Measurements from ENCODE around the gene TANK.
"Not testable (repeated sequence)": the region's sequence is repeated elsewhere in the genome, so short reads cannot be mapped to it uniquely, and the experiment has no call there.

The TANK gene

DNA sequence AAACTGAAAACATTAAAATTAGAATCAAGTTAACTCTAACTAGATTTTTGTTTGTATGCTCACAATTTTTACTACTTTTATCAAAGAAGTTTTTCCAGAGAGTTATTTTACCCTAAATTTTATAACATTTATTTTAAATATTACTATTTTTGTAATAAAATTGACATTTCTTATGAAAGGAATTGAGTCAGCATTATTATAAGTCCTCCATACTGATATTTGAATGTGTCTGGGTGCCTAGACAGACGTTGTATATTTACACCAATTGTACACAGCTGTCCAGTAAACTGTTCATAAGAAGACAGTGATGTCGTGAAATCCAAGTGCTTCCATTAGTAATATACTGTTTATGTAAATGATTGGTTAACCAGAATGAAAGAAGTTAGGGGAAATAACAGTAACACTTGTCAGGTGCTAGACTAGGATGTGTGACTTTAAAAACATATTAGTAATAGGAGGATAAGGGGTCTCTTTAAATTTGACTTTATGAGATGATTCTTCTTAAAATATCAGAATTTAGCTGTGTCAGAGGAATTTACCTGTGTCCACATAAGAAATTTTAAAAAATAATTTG, 73.7 kb downstream of the TANK start:
- no peak for DNase-seq

GRCh38 chr2:161234627-161235026, 74.4 kb downstream of the TANK start:
- no peak for DNase-seq

DNA sequence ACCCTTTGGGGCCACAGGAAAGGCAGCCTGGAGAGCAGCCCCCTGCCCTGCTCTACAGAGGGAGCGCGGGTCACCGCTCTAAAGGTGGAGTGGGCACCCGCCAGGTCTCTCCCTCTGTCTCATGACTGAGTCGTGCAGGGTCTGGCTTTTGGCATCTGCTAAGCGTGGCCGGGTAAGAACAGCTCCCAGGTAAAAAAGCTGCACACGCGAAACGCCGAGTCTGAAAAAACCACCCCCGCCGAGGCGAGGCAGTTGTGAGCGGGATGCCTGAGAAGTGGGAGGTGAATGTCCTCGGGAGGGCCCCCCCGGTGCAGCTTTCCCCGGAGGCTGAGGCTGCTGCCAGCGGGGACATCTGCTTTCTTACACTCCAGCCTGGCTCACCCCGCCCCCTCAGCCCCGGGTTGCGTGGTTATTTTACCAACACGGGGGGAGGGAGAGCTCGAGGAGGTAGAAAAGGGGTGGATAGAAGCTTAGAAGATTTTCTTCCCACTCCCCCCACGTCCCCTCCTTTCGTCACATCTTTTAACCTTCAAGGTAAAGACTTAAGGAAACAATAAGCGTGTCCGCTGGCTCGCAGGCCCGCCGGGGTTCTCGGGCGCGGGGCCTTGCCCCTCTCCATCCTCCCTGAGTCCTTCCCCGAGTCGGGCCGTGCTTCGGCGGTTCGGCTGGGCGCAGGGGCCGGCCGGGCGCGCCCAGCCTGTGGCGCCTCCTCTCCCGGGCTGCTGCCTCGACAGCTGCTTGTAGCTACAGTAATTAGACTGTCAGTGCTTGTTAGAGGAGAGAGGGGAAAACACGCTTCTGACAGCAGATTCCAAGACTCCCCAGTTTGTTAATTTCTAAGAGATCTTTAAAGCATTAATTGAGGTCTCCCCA, 77.4 kb downstream of the TANK start:
- DNase-seq = peak; percentile 25

DNA sequence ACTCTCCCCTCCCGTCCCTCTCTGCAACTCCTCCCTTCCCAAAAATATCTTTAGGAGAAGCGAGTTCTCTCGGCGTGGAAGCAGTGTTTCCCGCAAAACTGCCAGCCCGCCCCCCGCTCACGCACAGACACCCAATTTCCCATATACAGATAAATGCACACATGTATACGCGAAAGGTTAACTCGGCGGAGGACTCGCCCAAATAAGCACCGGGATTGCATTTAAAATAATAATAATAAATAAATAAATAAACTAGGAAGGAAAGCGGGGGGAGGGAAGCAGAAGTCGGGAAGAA, 78.0 kb downstream of the TANK start:
- DNase-seq = no peak

DNA sequence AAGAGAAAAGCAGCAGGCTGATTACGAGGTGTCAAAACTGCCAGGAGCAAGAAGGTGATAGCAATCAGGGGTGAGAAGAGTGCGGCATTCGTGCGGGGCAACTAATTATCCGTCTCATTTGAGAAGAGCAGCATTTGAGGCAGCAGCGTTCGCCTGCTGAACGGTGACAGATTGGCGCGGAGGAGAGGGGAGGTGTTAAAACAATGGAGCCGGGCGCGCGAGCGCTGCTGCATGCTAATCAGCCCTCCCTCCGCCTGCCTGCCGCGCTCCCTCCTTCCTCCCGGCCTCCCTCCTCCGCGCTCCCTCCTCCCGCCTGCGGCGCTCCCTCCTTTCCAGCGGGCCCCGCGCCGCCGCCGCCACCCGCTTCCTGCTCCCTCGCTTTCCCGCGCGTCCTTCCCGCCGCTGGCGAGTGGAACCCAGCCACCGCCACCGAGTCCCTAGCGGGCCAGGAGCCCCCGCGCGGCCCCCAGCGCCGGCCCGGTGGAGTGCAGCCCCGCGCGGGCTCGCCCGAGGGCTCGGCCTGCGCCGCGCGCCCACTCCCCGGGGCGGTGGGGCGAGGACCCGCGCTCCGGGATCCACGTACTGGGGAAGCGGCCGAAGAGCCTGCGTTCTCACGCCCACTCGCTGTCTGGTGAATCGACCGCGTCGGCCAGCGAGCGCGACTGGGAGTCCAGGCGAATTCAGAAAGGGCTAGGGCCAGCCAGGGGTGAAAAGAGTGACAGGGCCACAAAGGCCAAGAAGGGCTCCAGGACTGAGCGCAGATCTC, 78.5 kb downstream of the TANK start:
- peak; percentile 18 for DNase-seq

DNA sequence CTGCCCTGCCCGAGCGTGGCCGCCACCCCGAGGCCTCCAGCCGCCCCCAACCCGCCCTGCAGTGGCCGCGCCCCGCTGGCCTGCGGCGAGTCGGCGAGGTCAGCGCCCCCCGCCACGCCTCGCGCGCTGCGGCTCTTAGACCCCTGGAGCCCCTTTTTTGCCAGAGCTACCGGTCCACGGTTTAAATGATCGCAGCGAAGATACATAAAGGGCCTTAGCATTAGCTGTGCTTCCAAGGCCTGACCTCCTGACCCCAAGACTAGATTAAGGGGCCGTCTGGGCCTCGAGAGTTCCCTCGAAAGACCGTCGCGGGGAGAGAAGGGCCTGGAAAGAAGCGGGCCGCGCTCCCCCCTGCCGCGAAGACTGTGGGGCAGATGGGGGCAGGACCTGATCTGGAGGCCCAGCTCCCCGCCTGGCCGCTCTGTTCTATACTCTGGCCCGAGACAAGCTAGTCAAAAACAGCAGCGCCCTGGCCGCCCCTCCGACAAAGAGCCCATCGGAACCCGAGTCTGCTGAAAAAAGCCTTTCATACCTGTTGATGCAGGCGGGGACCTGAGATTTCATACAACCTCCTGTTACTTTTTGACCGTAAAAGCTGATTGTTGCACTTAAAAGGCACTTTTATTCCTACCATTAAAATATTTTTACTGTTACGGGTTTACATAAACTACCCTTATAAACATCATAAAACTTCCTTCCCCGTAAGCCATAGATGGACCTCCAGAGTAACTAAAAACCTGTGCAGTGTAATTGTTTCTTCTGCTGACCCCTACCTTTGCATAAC, 79.3 kb downstream of the TANK start:
- no peak for DNase-seq

GRCh38 chr2:161241894-161242293, 81.7 kb downstream of the TANK start:
- DNase-seq = no peak

DNA sequence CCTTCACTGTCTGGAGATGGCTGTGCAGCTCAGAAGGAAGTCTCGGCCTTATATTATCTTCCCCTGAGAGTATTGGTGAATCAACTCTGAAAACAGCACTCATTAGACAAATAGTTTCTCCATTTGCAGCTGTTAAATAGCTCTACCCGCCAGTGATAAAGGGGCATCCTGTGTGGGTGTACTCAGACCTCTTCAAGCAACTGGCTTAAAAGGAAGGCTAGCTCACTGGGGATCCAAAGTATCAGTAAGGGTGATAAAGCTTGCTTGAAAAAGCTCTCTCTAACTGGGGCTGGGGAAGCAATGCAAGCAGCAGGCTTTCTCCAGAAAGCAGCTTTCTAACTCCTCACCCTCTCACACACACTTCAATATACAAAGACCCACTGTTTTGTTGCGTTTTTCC, 83.1 kb downstream of the TANK start:
- DNase-seq = no peak

DNA sequence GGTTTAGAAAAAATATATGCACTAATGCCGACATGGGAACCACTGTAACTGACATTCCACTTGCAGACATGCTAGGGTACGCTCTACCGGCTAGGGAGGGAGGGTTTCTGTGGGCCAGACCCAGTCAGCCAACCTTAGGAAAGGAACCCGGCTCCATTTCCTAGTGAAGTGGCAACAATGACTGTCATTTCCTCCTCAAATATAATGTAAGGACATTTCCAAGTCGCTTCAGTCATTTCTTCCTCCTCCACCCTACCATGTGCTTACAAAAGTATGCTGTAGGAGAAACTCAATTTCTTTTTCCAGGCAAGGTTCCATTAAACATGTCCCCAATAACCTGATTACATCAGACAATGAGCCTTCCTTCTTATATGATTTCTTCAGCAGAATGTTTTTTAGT, 83.7 kb downstream of the TANK start:
- DNase-seq = no peak

GRCh38 chr2:161244387-161245260, 84.4 kb downstream of the TANK start:
- not testable (repeated sequence) for DNase-seq

DNA sequence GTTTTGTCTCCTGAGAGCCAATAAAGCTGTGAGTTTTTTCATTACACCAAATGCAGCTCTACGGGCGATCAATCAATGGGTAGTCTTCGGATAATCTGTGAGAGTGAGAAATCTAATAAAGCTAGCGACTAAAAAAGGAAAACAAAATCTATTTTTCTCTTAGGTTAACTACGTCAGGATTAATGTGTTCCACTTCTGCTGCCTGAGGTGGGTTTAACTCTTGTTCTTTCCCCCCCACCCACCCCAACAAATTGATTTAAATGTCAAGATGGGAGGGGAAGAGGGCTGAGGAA, 85.0 kb downstream of the TANK start:
- no peak for DNase-seq

- no peak for DNase-seq
These were observed 85.4 kb downstream of the TANK start for GRCh38 chr2:161245671-161246070.

GRCh38 chr2:161246281-161246680, 86.1 kb downstream of the TANK start:
- DNase-seq = no peak

DNA sequence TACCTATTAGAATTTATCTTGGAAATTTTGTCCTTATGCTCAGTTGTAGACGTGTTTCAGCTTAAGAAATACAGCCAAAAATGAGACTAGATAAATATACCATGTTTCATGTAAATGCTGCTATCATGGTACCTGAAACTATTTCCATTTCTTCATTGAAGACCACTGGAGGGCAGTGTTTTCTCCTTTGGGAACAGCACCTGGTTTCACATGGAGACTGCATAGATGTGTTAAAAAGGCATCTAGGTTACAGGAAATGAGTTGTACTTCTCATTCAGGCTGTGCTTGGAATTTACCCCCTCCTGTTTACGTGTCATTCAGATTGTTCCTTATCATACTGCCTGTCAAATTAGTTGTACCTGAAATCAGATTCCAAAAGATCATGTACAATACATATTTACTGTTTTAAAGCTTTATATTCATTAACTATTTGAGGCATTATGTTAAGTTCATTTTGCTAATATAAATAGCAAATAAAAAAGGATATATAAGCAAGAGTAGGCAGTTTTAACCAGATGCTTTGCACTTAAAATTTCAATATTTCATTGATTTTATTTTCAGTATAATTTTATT, 90.7 kb downstream of the TANK start:
- DNase-seq = peak; percentile 23

DNA sequence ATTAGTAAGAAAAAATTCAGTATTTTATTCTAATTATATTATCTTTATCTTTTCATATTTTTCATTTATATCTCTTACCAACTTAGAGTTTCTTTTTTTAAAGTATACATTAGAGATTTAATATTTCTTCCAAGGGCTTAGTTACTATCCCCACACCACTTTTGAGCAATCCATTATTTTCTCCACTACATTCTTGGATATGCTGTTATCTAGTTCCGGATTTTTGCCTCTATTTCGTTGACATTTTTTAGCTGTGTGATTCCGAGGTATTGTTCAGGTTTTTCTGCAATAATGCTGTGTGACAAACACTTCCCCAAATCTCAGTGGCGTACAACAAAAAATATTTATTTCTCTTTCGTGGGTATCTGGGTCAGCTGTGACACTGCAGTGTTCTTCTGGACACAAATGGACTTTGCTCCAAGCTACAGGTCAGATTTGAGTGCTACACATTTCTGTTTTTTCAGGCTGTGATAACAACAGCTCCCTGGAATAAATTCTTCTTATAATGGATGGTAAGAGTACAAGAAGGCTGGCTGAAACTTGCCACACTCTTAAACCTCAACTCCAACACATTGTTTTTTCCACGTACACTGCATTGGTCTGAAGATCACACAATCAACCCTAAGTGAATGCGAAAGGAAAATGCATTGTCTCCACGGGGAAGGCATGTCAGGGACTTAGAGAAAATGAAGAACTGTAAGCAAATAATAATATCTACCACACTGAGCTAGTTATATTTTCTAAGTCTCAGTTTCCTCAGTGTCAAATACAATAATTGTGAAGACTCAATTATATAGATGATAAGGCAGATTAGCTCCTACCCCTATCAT, 97.1 kb downstream of the TANK start:
- DNase-seq = no peak

- no peak for DNase-seq
These were observed 105.6 kb downstream of the TANK start for GRCh38 chr2:161265874-161266273.

DNA sequence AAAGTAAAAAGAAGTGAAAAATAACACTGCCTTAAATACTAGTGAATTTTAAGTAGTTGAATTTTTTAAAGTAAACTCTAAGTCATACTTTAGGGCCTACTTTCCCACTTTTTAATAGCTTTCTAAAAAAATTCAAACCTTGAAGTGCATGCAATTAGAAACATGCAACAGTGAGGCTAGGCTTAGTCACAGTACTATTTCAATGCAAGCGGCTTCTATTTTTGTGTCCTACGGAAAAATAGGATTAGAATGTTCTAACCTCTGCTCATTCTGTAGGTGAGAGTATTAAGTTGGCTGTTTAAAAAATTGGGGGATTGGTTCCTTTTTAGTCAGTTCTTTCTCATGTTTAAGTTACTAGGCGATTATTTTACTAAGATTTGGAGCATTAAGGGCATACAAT, 108.9 kb downstream of the TANK start:
- DNase-seq = no peak

GRCh38 chr2:161273038-161273760, 113.0 kb downstream of the TANK start:
- DNase-seq = peak; percentile 6

GRCh38 chr2:161278564-161279229, 118.5 kb downstream of the TANK start:
- not testable (repeated sequence) for DNase-seq

Measured in DMS79 (cell line).